Measurements from ENCODE around the gene MISP. TPM values are rescaled to one million over a fixed set of nuclear protein-coding genes. Genes with fewer than 3 reads are reported as not detected.
A peak's percentile ranks its signal among the peaks of the same experiment; 100 is the strongest.

MISP gene
- total and polyA plus RNA-seq, 10 of the 15 experiments (the other 5 are each of a cell fraction or from before 2014, with no cell fraction given), result not detected

GRCh38 chr19:797528-798414, 46.9 kb downstream of the MISP start (continued):
- TF ChIP-seq ASH2L (IDR thresholded peaks at IDR 0.05; ENCODE audit: borderline replicate concordance, low read depth), result 0 out of 2 replicates have a peak, but pooled peaks have one; percentile 18
- TF ChIP-seq SUZ12 (IDR thresholded peaks at IDR 0.05; ENCODE audit: unreplicated experiment), result no peak
- no peak for TF ChIP-seq ZBTB40 (IDR thresholded peaks at IDR 0.05; ENCODE audit: borderline replicate concordance)
- no peak for TF ChIP-seq ZBTB11 (CRISPR knock-in tag; IDR thresholded peaks at IDR 0.05)
- TF ChIP-seq RAD21 (IDR thresholded peaks at IDR 0.05; ENCODE audit: insufficient read depth, low read depth, low read length), result no peak
- peak; percentile 72 for TF ChIP-seq NKRF (conservative IDR thresholded peaks at IDR 0.05)
- TF ChIP-seq, protein P1, sequence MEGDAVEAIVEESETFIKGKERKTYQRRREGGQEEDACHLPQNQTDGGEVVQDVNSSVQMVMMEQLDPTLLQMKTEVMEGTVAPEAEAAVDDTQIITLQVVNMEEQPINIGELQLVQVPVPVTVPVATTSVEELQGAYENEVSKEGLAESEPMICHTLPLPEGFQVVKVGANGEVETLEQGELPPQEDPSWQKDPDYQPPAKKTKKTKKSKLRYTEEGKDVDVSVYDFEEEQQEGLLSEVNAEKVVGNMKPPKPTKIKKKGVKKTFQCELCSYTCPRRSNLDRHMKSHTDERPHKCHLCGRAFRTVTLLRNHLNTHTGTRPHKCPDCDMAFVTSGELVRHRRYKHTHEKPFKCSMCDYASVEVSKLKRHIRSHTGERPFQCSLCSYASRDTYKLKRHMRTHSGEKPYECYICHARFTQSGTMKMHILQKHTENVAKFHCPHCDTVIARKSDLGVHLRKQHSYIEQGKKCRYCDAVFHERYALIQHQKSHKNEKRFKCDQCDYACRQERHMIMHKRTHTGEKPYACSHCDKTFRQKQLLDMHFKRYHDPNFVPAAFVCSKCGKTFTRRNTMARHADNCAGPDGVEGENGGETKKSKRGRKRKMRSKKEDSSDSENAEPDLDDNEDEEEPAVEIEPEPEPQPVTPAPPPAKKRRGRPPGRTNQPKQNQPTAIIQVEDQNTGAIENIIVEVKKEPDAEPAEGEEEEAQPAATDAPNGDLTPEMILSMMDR (IDR thresholded peaks at IDR 0.05 in 2 of 3, conservative IDR thresholded peaks at IDR 0.05 in 1 of 3; ENCODE audit: control insufficient read depth in 2 of 3, extremely low read depth in 1 of 3, insufficient read depth in 1 of 3, low read depth in 3 of 3, low read length in 3 of 3), result no peak
- no peak for TF ChIP-seq NFXL1 (IDR thresholded peaks at IDR 0.05; ENCODE audit: borderline replicate concordance)
- TF ChIP-seq SIX5 (IDR thresholded peaks at IDR 0.05; ENCODE audit: low read depth, low read length, severe bottlenecking), result no peak
- TF ChIP-seq BACH1 (IDR thresholded peaks at IDR 0.05; ENCODE audit: borderline replicate concordance), result peak; percentile 54
- no peak for TF ChIP-seq CBX5 (IDR thresholded peaks at IDR 0.05; ENCODE audit: low read depth)
- peak; percentile 88 for TF ChIP-seq POLR2A (IDR thresholded peaks at IDR 0.05; ENCODE audit: low read depth, low read length)

Data from GM12878 (cell line).